Measurements from ENCODE around the gene PUSL1. TPM values are rescaled to one million over a fixed set of nuclear protein-coding genes. Genes with fewer than 3 reads are reported as not detected.

PUSL1 gene
- total and polyA plus RNA-seq, 2 donors from 2014 or later: 12.6 to 13.9 TPM

DNA sequence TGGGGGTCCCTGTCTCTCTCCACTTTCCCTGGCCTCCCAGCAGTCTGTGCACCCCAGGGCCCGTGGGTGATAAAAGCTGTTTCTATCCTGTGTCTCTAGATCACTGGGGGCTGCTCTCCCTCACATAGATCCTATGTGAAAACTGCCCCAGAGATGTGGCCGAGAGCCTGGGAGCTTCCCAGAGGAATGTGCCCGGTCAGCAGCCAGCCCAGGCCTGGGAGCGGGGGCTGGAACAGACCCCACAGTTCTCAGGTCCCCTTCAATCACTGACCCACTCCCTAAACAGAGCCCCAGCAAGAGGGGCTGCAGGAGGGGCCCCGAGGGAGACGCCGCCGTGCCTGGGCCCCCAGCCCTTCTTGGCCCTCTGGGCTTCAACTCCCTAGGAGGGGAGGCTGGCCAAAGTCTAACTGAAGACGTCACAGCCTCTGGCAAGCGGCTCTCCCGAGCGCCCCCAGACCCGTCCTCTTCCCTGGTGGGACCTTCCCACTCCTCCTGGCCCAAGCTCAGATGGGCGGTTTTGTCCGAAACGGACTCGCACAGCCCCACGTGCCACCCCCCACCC is 49.6 kb downstream of the PUSL1 start:
- H3K9me3 ChIP-seq (ENCODE audit: control insufficient read depth in 2 of 3, insufficient read depth in 1 of 3, low read length in 3 of 3): no peaks in the 10 kb centered on the region
- peak overlapping the region; percentile 69 to 83 for H3K27ac ChIP-seq (ENCODE audit: low read depth in 2 of 2, low read length in 2 of 2)
- no peaks in the 10 kb centered on the region for H3K27me3 ChIP-seq (ENCODE audit: control insufficient read depth, insufficient read depth, low read length)
- peak overlapping the region in 2 of 3 donors; percentile 55 to 57 for H3K4me3 ChIP-seq (ENCODE audit: low read length in 3 of 3)
- peak; percentile 68 to 81 (median 78) for DNase-seq
- intact Hi-C loops (cut with DNase I): no loop called here
- peak overlapping the region in 2 of 3 donors; percentile 11 to 26 for H3K9ac ChIP-seq (ENCODE audit: low read length in 3 of 3)
- peaks cover 0 to 21% (median 2%) of the 10 kb centered on the region in 3 donors for H3K4me1 ChIP-seq (ENCODE audit: control insufficient read depth in 2 of 3, insufficient read depth in 2 of 3, low read depth in 1 of 3, low read length in 3 of 3)
- no peak for TF ChIP-seq CTCF (IDR thresholded peaks at IDR 0.05; ENCODE audit: borderline replicate concordance, extremely low read depth, insufficient read depth)
- FAIRE-seq: no peak
- no peaks in the 10 kb centered on the region for H3K36me3 ChIP-seq (ENCODE audit: control insufficient read depth in 2 of 3, insufficient read depth in 3 of 3, low read length in 3 of 3)

GRCh38 chr1:1358433-1359271 is 50.3 kb downstream of the PUSL1 start, which contains the start of gene MXRA8:
MXRA8 (minus strand) TSS chr1:1358555; CDS start chr1:1358504, 51 bp downstream.
- Histone ChIP-seq H3K27me3 (ENCODE audit: control insufficient read depth, insufficient read depth, low read length) (no peaks in the 10 kb centered on the region), H3K36me3 (ENCODE audit: control insufficient read depth in 2 of 3, insufficient read depth in 3 of 3, low read length in 3 of 3) (no peaks in the 10 kb centered on the region), H3K4me3 (ENCODE audit: low read length in 3 of 3) (peak within 1 kb of the TSS in 2 of 3 donors; percentile 55 to 57), H3K9ac (ENCODE audit: low read length in 3 of 3) (peak within 1 kb of the TSS; percentile 11 to 26 (median 24)), H3K9me3 (ENCODE audit: control insufficient read depth in 2 of 3, insufficient read depth in 1 of 3, low read length in 3 of 3) (no peaks in the 10 kb centered on the region), H3K4me1 (ENCODE audit: control insufficient read depth in 2 of 3, insufficient read depth in 2 of 3, low read depth in 1 of 3, low read length in 3 of 3) (peaks cover 0 to 21% (median 2%) of the 10 kb centered on the region in 3 donors), H3K27ac (ENCODE audit: low read depth in 2 of 2, low read length in 2 of 2) (peak within 1 kb of the TSS; percentile 69 to 83)
- intact Hi-C loops (cut with DNase I): no loop called here
- TF ChIP-seq CTCF (IDR thresholded peaks at IDR 0.05; ENCODE audit: borderline replicate concordance, extremely low read depth, insufficient read depth): no peak
- no peak for FAIRE-seq
- DNase-seq: peak; percentile 76 to 93 (median 90)

DNA sequence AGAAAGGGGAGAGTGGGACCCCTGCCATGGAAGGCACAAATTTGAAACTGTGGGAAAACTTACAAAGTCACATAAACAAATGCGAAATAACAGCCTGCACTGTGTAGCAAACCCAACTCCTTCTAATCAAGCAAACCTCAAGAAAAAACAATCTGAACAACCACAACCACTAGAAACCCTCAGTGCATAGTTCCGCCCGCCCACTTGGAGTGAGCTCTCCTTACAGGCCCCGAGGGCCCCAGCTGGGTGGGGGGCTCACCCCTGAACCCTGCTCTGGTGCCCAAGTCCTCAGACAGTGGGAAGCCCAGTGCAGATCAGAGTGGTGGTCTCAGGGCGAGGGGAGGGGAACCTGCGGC is 50.9 kb downstream of the PUSL1 start:
- peak overlapping the region in 1 of 2 donors; percentile 23 for H3K27ac ChIP-seq (ENCODE audit: low read depth in 2 of 2, low read length in 2 of 2)
- H3K9me3 ChIP-seq (ENCODE audit: control insufficient read depth in 2 of 3, insufficient read depth in 1 of 3, low read length in 3 of 3): no peaks in the 10 kb centered on the region
- FAIRE-seq (no peak), DNase-seq (peak in 1 of 5 donors; percentile 48)
- H3K9ac ChIP-seq (ENCODE audit: low read length in 3 of 3): no peak overlapping the region
- peaks cover 0 to 21% (median 2%) of the 10 kb centered on the region in 3 donors for H3K4me1 ChIP-seq (ENCODE audit: control insufficient read depth in 2 of 3, insufficient read depth in 2 of 3, low read depth in 1 of 3, low read length in 3 of 3)
- H3K36me3 ChIP-seq (ENCODE audit: control insufficient read depth in 2 of 3, insufficient read depth in 3 of 3, low read length in 3 of 3): no peaks in the 10 kb centered on the region
- H3K4me3 ChIP-seq (ENCODE audit: low read length in 3 of 3): no peak overlapping the region
- no peak for TF ChIP-seq CTCF (IDR thresholded peaks at IDR 0.05; ENCODE audit: borderline replicate concordance, extremely low read depth, insufficient read depth)
- intact Hi-C loops (cut with DNase I): no loop called here
- H3K27me3 ChIP-seq (ENCODE audit: control insufficient read depth, insufficient read depth, low read length): no peaks in the 10 kb centered on the region

All from kidney (tissue), 14 donors.